ENCODE measurements around the gene VGF.
"Not testable (repeated sequence)": the region's sequence is repeated elsewhere in the genome, so short reads cannot be mapped to it uniquely, and the experiment has no call there.

The VGF gene

DNA sequence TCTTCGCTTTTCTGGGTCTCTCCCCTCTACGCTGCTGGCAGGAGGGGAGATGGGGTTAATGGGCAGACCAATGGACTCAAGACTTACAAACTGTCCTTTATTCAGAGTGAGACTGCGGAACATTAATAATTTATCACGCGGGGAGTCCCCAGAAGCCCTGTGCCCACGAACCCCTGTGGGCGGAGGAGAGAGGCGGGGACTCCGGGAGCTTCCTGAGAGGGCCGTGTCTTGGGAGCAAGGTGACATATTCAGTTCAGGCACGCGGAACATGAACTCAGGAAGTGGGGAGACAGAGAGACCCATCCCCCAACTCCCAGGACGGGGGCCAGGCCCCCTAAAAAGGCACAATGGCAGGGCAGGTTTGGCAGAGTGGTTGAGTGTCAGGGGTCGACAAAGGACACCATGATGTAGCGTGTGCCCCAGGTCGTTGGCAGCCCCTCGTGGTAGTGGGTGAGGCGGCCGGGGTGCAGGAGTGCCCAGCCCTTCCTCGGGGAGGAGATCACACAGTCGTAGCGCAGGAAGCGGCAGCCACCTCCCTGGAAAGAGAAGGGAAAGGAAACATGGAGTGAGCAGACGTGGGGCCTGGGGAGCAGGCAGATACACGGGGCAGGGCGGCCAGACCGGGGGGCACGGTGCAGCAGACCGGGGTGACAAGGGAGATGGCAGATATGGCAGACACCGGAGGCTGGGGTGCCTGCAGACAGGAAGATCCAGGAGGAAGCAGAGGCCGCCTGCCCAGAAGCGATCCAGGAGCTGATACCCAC, 40.7 kb upstream of the VGF start:
- TF ChIP-seq CTCF (IDR thresholded peaks at IDR 0.05; ENCODE audit: borderline replicate concordance, insufficient read depth, low read depth, low read length), result no peak
- H3K4me3 ChIP-seq (ENCODE audit: low read depth, low read length), result no peak overlapping the region

DNA sequence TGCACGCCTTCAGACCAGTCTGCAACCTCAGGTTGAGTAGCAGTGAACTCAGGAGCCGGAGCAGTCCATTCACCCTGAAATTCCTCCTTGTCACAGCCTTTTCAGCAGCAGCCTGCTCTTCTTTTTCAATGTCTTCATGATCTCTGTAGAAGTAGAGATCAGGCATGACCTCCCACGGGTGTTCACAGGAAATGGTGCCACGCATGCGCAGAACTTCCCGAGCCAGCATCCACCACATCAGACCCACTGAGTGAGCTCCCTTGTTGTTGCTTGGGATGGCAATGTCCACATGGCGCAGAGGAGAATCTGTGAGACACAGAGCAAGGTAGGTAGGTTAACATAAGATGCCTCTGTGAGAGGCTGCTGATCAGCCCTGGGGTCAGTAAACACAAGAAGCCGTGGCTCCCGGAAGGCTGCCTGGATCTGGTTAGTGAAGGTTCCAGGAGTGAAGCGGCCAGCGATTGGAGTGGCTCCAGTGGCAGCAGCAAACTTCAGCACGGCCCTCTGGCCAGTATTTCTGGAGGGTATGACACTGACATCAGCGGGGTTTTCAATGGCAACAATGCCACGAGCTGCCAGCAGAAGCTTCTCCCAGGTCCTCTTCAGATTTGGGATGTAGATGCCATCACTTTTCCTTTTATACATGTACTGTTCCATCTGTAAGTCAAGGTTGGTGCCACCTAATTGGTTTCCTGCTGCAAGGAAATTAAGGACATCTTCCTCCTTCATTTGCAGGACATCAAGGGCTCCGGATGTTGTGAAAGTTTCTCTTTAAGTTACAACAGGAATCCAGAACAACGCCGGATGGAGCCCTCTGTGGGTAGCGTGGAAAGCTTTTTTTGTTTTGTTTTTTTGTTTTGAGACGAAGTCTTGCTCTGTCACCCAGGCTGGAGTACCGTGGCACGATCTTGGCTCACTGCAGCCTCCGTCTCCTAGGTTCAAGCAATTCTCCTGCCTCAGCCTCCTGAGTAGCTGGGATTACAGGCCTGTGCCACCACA, 38.7 kb upstream of the VGF start:
- H3K4me3 ChIP-seq (ENCODE audit: low read depth, low read length), result not testable (repeated sequence)

DNA sequence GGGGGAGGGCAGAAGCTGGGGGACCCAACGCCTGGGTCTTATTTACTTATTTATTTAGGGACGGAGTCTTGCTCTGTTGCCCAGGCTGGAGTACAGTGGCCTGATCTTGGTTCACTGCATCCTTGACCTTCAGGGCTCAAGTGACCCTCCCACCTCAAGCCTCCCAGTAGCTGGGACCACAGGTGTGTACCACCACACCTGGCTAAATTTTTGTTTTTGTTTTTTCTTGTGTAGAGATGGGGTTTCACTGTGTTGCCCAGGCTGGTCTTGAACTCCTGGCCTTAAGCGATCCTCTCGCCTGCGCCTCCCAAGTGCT, 37.2 kb upstream of the VGF start:
- no peak for TF ChIP-seq CTCF (IDR thresholded peaks at IDR 0.05; ENCODE audit: borderline replicate concordance, insufficient read depth, low read depth, low read length)
- H3K4me3 ChIP-seq (ENCODE audit: low read depth, low read length), result no peak overlapping the region

- H3K4me3 ChIP-seq (ENCODE audit: low read depth, low read length), result no peak overlapping the region
Measured at GRCh38 chr7:101201695-101202602, 36.6 kb upstream of the VGF start.

GRCh38 chr7:101200862-101201599, 35.7 kb upstream of the VGF start, which contains the start of gene MOGAT3:
TSS of gene MOGAT3 (minus strand) at chr7:101201036. CDS start at chr7:101200854, 182 bp downstream.
- no peak within 1 kb of the TSS for H3K4me3 ChIP-seq (ENCODE audit: low read depth, low read length)
- no peak for TF ChIP-seq CTCF (IDR thresholded peaks at IDR 0.05; ENCODE audit: borderline replicate concordance, insufficient read depth, low read depth, low read length)

More at GRCh38 chr7:101201695-101202602, 36.6 kb upstream of the VGF start:
- TF ChIP-seq CTCF (IDR thresholded peaks at IDR 0.05; ENCODE audit: borderline replicate concordance, insufficient read depth, low read depth, low read length), result no peak

DNA sequence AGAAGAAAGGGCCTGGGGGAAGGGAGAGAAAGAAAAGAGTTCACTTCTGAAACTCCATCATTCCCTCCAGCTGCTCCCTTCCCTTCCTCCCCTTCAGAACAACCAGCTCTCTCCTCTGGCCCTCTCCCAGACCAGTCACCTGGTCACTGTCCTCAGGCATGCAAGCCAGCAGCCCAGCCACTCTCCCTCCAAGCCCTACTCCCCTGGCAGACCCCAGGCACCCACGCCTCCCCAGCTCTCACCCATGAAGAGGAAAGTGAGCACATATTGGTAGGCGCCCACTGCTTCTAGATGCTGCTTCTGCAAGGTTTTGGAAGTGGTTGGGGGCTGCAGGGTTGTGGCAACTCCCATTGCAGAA, 35.1 kb upstream of the VGF start:
- no peak for TF ChIP-seq CTCF (IDR thresholded peaks at IDR 0.05; ENCODE audit: borderline replicate concordance, insufficient read depth, low read depth, low read length)
- no peak overlapping the region for H3K4me3 ChIP-seq (ENCODE audit: low read depth, low read length)

GRCh38 chr7:101199522-101199921, 34.2 kb upstream of the VGF start:
- not testable (repeated sequence) for H3K4me3 ChIP-seq (ENCODE audit: low read depth, low read length)
